ENCODE data around the gene AAR2.

AAR2 gene

DNA sequence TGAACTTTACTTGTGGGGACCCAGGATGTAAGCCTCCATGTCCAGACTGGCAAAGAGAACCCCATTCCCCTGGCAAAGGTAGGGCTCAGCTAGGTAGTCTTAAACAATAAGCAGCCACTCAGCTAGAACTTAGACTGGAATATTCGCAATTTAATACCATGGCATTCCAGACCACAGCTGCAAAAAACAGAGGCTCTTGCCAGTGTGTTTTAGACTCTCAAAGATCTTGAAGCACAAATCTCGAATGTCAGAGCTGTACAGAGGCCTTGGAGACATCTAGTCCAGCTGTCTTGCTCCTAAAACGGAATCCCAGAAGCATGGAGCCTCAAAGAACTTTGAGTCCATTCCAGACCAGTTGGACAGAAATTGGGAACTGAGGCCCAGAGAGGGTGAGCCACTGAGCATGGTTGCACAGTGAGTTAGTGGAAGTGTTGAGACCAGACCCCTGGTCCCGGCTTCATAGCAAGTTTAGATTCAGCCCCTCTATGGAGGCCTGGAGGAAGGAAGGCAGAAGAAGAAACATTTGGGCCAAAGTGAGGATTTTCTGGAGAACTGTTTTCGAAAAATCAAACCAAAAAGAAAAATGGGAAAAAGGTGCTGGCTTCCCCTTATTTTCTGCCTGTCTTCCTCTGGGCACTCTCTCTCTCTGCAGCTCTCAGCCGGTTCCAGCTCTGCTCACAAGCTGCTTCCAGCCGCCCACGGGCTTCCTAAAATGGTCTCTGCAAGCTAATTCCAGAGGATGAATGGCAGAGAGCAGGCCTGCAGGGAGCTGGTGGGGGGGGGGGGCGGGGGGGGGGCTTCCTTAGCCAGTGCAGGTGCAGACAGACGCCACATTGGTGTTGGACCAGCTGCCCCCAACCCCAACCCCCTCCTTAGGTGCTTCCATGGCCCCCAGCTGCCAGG is 32.4 kb downstream of the AAR2 start:
- H3K4me3 ChIP-seq (ENCODE audit: low read length), result no peak overlapping the region
- no peak overlapping the region for H3K27ac ChIP-seq (ENCODE audit: low read depth, low read length)
- H3K27me3 ChIP-seq (ENCODE audit: control insufficient read depth, insufficient read depth, low read length), result no peaks in the 10 kb centered on the region
- H3K4me1 ChIP-seq (ENCODE audit: control insufficient read depth, insufficient read depth, low read length), result no peaks in the 10 kb centered on the region
- no peak overlapping the region for H3K9ac ChIP-seq (ENCODE audit: low read length)
- H3K36me3 ChIP-seq (ENCODE audit: control insufficient read depth, insufficient read depth, low read length), result no peaks in the 10 kb centered on the region

DNA sequence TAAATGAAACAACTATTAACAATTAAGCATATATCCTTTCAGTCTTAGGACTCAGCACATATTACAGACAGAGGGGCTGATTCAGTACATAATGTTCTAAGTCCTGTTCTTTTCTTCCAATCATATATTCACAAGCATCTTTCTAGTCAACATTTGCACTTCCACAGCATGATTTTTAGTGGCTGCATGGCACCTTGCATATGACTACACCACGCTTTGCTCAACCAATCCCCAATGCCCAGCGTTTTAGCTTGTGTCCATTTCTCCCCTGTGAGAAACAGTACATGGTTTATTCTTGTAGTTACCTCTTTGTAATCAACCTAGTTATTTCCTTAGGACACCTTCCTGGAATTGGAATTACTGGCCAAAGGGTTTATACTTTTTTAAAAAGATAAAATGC is 33.2 kb downstream of the AAR2 start:
- Histone ChIP-seq H3K4me3 (ENCODE audit: low read length) (no peak overlapping the region), H3K36me3 (ENCODE audit: control insufficient read depth, insufficient read depth, low read length) (no peaks in the 10 kb centered on the region), H3K27ac (ENCODE audit: low read depth, low read length) (no peak overlapping the region), H3K4me1 (ENCODE audit: control insufficient read depth, insufficient read depth, low read length) (no peaks in the 10 kb centered on the region), H3K27me3 (ENCODE audit: control insufficient read depth, insufficient read depth, low read length) (peaks cover 3% of the 10 kb centered on the region), H3K9ac (ENCODE audit: low read length) (no peak overlapping the region)

DNA sequence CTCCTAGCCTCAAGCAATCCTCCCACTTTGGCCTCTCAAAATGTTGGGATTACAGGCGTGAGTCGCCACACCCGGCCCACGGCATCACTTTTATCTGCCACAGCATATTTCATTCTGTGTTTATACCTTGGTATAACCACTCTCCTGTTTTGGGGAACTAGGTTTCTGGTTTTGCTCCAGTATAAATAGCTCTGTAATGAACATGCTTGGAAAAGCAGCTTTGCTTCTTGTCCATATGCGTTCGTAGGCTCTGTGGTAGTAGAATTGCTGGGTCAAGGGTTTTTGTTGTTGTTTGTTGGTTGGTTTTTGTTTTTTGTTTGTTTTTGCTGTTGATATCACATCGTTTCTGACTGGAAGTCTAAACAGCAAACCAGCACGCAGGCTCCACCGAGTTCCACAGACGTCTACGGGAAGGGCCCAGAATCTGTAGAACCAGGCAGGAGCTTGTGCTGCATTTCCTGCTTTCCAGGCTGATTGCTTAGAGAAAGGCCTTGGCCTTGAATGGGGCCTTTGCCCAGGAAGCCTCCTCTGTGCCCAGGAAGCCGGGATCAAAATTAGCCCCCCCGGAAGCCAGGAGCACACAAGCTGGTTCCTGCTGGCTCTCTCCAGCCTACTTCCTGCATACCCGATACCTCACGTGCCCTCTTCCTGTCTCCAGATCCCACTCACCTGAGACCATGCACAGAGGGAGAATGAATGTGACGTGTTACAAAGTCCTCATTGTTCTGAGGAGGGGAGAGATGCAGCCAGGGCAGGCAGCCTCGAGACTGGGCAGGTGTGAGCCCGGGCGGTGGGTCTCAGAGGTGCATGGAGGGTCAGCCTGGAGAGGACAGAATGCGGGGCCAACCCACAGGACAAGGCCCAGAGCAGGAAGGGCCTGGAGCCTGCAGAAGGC is 34.7 kb downstream of the AAR2 start:
- no peaks in the 10 kb centered on the region for H3K36me3 ChIP-seq (ENCODE audit: control insufficient read depth, insufficient read depth, low read length)
- H3K4me3 ChIP-seq (ENCODE audit: low read length), result no peak overlapping the region
- H3K27me3 ChIP-seq (ENCODE audit: control insufficient read depth, insufficient read depth, low read length), result peaks cover 3% of the 10 kb centered on the region
- H3K4me1 ChIP-seq (ENCODE audit: control insufficient read depth, insufficient read depth, low read length), result no peaks in the 10 kb centered on the region
- H3K27ac ChIP-seq (ENCODE audit: low read depth, low read length), result no peak overlapping the region
- H3K9ac ChIP-seq (ENCODE audit: low read length), result no peak overlapping the region

DNA sequence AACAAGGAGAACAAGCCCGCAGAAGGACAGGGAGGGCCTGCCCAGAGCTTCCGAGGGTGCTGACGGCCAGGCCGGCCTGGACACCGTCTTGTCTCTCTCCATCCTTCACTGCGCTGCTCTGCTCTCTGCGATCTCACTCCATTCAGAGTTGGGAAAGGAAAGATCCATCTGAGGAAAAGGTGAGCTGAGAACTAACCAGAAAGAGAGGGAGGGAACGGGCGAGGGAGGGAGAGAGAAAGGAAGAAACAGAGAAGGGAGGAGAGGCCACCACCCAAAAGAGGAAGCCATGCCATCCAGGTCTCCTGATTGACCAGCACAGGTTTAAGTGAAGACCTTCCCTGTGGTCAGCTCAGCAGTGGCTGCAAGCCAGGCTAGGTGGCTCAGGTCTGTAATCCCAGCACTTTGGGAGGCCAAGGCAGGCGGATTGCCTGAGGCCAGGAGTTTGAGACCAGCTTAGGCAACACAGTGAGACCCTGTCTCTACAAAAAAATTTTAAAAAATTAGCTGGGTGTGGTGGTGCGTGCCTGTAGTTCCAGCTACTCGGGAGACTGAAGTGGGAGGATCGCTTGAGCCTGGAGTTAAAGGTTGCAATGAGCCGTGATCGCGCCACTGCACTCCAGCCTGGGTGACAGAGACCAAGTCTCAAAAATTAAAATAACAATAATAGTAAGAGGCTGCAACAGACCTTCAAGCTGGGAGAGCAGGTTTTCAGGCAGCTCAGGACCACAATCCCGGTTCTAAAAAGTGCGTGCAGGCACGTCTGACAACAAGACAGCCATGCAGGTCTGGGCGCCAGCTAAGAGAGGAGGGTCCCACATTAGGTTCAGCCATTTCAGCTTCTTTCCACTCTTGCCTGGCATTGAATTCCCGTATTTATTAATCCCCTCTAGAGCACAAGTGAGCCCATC is 35.6 kb downstream of the AAR2 start:
- no peak overlapping the region for H3K4me3 ChIP-seq (ENCODE audit: low read length)
- H3K27me3 ChIP-seq (ENCODE audit: control insufficient read depth, insufficient read depth, low read length), result peaks cover 3% of the 10 kb centered on the region
- H3K4me1 ChIP-seq (ENCODE audit: control insufficient read depth, insufficient read depth, low read length), result no peaks in the 10 kb centered on the region
- no peaks in the 10 kb centered on the region for H3K36me3 ChIP-seq (ENCODE audit: control insufficient read depth, insufficient read depth, low read length)
- H3K9ac ChIP-seq (ENCODE audit: low read length), result no peak overlapping the region
- no peak overlapping the region for H3K27ac ChIP-seq (ENCODE audit: low read depth, low read length)

DNA sequence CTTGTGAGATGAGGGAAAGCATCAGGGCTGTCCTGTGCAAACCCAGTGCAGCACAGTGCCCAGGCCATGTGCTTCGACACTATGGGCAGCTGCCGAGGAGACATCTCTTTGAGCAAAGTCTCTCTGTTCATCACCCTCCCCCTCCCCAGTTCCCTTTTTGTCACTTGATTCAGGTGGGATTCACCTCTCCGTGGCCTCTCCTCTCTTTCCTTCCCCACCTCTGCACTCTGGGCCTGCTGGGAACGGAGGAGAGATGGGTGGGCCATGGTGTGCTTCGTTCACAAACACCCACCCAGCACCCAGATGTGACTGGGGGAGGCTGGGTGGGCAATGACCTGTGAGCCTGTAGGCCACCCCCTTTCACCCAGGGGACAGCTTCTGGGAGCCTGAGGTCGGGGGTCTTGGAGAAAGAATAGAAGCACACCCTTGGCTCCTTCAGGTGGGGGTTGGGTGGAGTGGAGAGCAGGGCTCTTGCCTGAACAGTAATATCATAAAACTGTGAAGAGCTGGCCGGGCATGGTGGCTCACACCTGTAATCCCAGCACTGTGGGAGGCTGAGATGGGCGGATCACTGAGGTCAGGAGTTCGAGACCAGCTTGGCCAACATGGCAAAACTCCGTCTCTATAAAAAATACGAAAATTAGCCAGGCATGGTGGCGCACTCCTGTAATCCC is 36.4 kb downstream of the AAR2 start:
- Histone ChIP-seq H3K4me3 (ENCODE audit: low read length) (no peak overlapping the region), H3K27ac (ENCODE audit: low read depth, low read length) (no peak overlapping the region), H3K4me1 (ENCODE audit: control insufficient read depth, insufficient read depth, low read length) (no peaks in the 10 kb centered on the region), H3K9ac (ENCODE audit: low read length) (no peak overlapping the region), H3K27me3 (ENCODE audit: control insufficient read depth, insufficient read depth, low read length) (peaks cover 3% of the 10 kb centered on the region), H3K36me3 (ENCODE audit: control insufficient read depth, insufficient read depth, low read length) (no peaks in the 10 kb centered on the region)

DNA sequence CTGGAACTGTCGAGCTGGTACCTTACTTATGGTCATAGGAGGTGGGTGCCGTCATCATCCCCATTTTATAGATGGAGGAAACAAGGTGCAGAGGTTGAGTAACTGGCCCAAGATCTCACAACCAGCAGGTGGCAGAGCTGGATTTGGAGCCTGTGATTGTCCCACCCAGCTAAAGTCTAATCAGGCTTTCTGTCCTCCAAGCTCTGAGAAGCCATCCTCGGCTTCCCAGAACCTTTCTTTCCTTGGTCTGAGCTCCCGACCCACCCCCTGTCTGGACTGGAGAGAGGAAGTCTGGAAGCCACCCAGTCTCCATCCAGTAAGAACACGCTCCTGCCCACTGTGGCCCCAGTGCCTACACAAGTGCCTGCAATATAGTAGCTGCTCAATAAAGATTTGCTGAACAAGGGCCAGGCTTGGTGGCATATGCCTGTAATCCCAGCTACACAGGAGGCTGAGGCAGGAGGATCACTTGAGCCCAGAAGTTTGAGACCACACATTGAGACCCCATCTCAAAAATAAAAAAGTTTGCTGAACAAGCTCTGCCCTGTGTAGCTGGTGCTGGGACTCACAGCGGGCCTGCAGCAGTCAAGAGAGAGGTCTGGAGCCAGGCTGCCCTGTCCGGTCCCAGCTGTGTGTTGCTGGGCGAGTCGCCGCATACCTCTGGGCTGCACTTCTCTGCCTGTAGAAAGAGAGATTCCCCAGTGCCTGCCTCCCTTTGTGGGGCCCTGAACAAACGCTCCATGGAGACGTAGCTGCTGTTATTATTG is 37.3 kb downstream of the AAR2 start:
- Histone ChIP-seq H3K4me1 (ENCODE audit: control insufficient read depth, insufficient read depth, low read length) (no peaks in the 10 kb centered on the region), H3K4me3 (ENCODE audit: low read length) (no peak overlapping the region), H3K36me3 (ENCODE audit: control insufficient read depth, insufficient read depth, low read length) (no peaks in the 10 kb centered on the region), H3K27me3 (ENCODE audit: control insufficient read depth, insufficient read depth, low read length) (peaks cover 3% of the 10 kb centered on the region), H3K9ac (ENCODE audit: low read length) (no peak overlapping the region), H3K27ac (ENCODE audit: low read depth, low read length) (no peak overlapping the region)

DNA sequence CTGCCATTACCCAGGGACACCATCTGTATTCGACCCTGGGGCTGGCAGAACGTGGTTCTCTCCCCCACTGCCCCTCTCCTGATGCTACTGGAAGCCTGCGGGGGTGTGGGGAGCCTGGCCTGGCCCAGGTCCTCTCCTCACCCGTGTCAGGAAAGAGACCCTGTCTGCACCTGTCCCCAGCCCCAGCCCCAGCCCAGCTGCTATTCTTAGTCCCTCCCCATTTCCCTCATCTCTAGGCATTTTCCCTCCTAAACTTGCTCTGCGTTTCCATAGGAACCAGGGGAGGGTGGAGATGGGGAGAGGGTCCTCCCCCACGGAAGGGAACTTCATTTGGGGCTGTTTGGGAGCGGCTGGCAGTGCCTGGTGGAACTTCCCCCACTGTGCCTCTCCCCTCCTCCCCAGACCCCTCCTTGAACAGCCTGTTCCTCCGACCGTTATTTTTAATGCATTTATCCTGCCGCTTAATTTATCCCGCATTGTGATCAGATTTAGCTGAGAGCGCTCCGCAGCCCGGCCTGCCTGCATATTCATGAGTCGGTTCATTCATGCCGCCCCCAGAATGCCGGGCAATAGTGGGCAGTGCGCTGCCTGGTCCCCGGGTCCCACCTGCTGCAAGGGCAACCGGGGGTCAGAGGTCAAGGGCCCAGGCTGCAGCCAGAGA is 38.0 kb downstream of the AAR2 start:
- H3K9ac ChIP-seq (ENCODE audit: low read length), result no peak overlapping the region
- H3K36me3 ChIP-seq (ENCODE audit: control insufficient read depth, insufficient read depth, low read length), result no peaks in the 10 kb centered on the region
- H3K4me3 ChIP-seq (ENCODE audit: low read length), result no peak overlapping the region
- no peaks in the 10 kb centered on the region for H3K4me1 ChIP-seq (ENCODE audit: control insufficient read depth, insufficient read depth, low read length)
- no peak overlapping the region for H3K27ac ChIP-seq (ENCODE audit: low read depth, low read length)
- peaks cover 3% of the 10 kb centered on the region for H3K27me3 ChIP-seq (ENCODE audit: control insufficient read depth, insufficient read depth, low read length)

DNA sequence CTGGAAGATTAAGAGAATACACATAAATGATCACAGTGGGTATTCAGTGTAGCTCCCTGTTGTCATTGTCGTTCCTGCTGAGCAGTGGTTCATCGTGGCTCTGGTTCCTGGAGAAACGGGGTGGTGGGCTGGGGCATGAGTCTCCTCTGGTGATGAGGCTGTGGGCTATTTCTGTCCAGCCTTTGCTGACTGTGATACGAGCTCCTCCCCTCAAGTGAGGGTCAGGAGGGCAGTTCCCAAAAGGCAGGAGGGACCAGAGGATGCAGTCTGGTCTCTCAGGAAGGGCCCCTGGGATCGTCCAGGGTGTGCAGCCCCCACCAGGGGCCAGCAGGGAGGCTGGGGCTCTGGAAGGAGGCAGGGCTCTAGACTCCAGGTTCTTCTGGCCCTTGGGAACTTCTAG is 38.7 kb downstream of the AAR2 start:
- Histone ChIP-seq H3K27ac (ENCODE audit: low read depth, low read length) (no peak overlapping the region), H3K4me3 (ENCODE audit: low read length) (no peak overlapping the region), H3K4me1 (ENCODE audit: control insufficient read depth, insufficient read depth, low read length) (no peaks in the 10 kb centered on the region), H3K36me3 (ENCODE audit: control insufficient read depth, insufficient read depth, low read length) (no peaks in the 10 kb centered on the region), H3K9ac (ENCODE audit: low read length) (no peak overlapping the region), H3K27me3 (ENCODE audit: control insufficient read depth, insufficient read depth, low read length) (peaks cover 3% of the 10 kb centered on the region)

DNA sequence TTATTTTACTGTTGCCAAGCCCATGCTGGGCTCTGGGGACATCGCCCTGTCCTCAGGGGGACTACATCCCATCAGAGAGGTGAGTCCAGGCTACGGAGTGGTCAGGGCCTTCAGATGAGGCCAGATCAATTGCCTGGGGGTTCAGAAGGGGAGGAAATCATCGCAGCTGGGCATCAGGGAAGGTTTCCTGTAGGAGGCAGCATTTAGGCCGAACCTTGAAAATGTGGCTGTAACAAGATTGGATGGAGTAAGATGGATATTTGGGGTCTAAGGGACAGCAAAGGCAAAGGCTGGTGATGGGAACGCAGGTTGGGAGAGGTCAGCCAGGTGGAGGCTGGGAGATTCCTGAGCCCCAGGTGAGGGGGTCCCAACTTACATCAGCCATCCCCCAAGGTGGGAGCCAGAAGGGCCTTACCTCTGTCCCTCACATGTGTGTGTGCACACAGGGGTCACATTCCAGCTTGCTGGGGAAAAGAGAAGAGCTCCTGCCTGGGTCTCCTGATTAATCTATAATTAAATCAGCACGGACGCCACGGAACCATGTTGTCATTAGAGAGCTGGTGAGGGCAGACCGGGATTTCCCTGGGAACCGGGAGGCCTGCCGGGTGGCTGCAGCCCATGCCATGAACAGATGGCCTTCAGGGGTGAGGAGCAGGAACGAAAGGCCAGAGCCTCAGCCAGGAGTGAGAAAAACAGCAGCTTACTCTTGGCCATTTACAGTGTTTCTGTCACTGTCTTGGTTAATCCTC is 39.3 kb downstream of the AAR2 start:
- Histone ChIP-seq H3K9ac (ENCODE audit: low read length) (no peak overlapping the region), H3K4me3 (ENCODE audit: low read length) (no peak overlapping the region), H3K27ac (ENCODE audit: low read depth, low read length) (no peak overlapping the region), H3K27me3 (ENCODE audit: control insufficient read depth, insufficient read depth, low read length) (peaks cover 3% of the 10 kb centered on the region), H3K4me1 (ENCODE audit: control insufficient read depth, insufficient read depth, low read length) (no peaks in the 10 kb centered on the region), H3K36me3 (ENCODE audit: control insufficient read depth, insufficient read depth, low read length) (no peaks in the 10 kb centered on the region)

DNA sequence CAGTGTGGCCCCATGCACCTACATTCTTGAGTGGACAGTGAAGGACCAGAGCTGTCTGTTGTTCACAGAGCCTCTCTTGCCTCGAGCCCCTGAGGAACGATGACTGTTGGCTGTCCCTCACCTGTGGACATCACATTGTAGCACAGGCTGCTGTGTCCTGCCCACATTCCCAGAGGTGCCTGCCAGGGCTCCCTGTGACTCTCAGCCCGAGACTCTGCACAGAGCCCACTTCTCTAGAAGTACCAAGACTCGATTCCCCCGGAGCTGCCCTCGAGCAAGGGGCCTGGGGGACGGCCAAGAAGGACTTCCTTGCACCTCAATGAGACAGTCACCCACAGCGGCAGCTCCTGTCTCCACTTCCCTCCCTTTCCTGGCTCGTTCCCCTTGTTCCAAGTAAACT is 41.3 kb downstream of the AAR2 start:
- H3K9ac ChIP-seq (ENCODE audit: low read length), result no peak overlapping the region

More for the DNA sequence above, 41.3 kb downstream of the AAR2 start:
- H3K27ac ChIP-seq (ENCODE audit: low read depth, low read length), result no peak overlapping the region
- H3K4me1 ChIP-seq (ENCODE audit: control insufficient read depth, insufficient read depth, low read length), result no peaks in the 10 kb centered on the region
- H3K4me3 ChIP-seq (ENCODE audit: low read length), result no peak overlapping the region
- no peaks in the 10 kb centered on the region for H3K36me3 ChIP-seq (ENCODE audit: control insufficient read depth, insufficient read depth, low read length)
- H3K27me3 ChIP-seq (ENCODE audit: control insufficient read depth, insufficient read depth, low read length), result peaks cover 3% of the 10 kb centered on the region

Measured in rectal smooth muscle tissue (tissue), 1 donor.